Suprapubic skin (tissue), 4 donors: ENCODE data around the gene COL4A1.

Experiments
- POLR2A ChIP-seq, 2 donors: fragments of 450-650 bp; IDR thresholded peaks; one replicate each; pipeline ENCODE4 v1.6.1; 2017; ENCODE audit warnings: antibody characterized with exemption in 2 of 2, mild to moderate bottlenecking in 2 of 2, moderate library complexity in 2 of 2
- POLR2AphosphoS5 ChIP-seq, 3 donors: sonication (generic); formaldehyde crosslinking; IDR thresholded peaks; one replicate each; pipeline ENCODE4 v1.6.1; 2017; ENCODE audit warnings: antibody characterized with exemption in 3 of 3
- TF ChIP-seq, protein P1 (sequence below), 2 donors: fragments of 200-600 bp in 1 of 2; fragments of 450-650 bp in 1 of 2; sonication (generic) in 1 of 2; IDR thresholded peaks; one replicate each; pipeline ENCODE4 v1.5.1; 2016 to 2019; ENCODE audit warnings: antibody characterized with exemption in 2 of 2, mild to moderate bottlenecking in 1 of 2, moderate library complexity in 1 of 2

DNA sequence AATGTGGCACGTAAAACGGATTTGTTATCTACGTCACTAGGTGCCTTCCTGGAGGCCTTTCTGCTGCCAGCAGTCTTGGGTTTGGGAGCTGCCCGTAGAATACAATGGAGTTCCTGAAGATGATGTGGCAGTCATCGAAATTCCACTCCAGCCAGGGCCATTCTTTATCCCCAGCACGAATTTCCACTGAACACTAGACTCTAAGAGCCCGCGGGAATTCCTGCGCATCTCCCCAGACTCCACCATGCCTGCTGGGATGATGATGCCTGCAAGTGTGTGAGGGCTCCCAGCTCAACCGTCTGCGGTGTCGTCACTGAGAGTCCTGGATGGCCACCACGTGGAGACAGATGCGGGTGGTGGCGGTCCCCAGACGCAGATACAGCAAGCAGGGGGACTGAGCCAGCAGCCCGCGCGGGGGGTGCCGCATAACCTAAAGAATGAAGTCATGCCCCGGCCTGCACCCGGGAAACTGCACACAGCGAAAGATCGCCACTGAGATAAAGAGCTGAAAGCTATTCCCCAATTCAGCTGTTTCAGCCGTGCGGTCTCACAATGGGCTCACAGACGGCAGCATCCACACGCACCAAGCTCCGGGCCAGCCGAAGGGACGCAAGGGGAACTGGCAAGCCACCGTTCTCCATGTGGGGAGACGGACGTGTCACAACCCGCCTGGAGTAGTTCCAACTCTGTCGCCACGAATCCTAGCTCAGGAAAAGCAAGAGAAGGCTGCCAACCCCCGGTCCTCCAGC lies 41.1 kb downstream of the COL4A1 start:
- no peak for TF ChIP-seq POLR2AphosphoS5 (IDR thresholded peaks at IDR 0.05)
- TF ChIP-seq, protein P1, sequence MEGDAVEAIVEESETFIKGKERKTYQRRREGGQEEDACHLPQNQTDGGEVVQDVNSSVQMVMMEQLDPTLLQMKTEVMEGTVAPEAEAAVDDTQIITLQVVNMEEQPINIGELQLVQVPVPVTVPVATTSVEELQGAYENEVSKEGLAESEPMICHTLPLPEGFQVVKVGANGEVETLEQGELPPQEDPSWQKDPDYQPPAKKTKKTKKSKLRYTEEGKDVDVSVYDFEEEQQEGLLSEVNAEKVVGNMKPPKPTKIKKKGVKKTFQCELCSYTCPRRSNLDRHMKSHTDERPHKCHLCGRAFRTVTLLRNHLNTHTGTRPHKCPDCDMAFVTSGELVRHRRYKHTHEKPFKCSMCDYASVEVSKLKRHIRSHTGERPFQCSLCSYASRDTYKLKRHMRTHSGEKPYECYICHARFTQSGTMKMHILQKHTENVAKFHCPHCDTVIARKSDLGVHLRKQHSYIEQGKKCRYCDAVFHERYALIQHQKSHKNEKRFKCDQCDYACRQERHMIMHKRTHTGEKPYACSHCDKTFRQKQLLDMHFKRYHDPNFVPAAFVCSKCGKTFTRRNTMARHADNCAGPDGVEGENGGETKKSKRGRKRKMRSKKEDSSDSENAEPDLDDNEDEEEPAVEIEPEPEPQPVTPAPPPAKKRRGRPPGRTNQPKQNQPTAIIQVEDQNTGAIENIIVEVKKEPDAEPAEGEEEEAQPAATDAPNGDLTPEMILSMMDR (IDR thresholded peaks at IDR 0.05): no peak
- no peak for TF ChIP-seq POLR2A (IDR thresholded peaks at IDR 0.05)
